Stimulated activated naive B cell treated with anti-CD40 and anti-IgM and Interleukin-4, amounts not matched to agents 10 μg/mL and 1 μg/mL and 100 μg/mL, for 72 hours (primary cell): Measurements from ENCODE around the gene PITPNC1.

Source experiments
- ATAC-seq, 2 donors: fragments of 150-1000 bp; cut with Tn5 transposase; replicated peaks; 2 replicates each; pipeline ENCODE4 v1.10.0; 2021; ENCODE audit warnings: moderate library complexity in 1 of 2
- DNase-seq: peaks from one replicate; pipeline ENCODE4 v3.0.0; 2021
- H3K27ac Mint-ChIP-seq: one replicate; pipeline ENCODE4 v1.8.0; 2022; ENCODE audit warnings: mild to moderate bottlenecking, mixed read lengths
- H3K27me3 Mint-ChIP-seq, 2 donors: one replicate each; pipeline ENCODE4 v1.8.0; 2022; ENCODE audit warnings: mixed read lengths in 2 of 2
- H3K36me3 Mint-ChIP-seq, 2 donors: one replicate each; pipeline ENCODE4 v1.8.0; 2022; ENCODE audit warnings: mixed read lengths in 2 of 2, mild to moderate bottlenecking in 1 of 2
- H3K4me1 Mint-ChIP-seq, 2 donors: one replicate each; pipeline ENCODE4 v1.8.0; 2022; ENCODE audit warnings: mixed read lengths in 2 of 2, mild to moderate bottlenecking in 1 of 2
- H3K4me3 Mint-ChIP-seq, 2 donors: one replicate each; pipeline ENCODE4 v1.8.0; 2022; ENCODE audit warnings: mild to moderate bottlenecking in 2 of 2, mixed read lengths in 2 of 2, moderate library complexity in 1 of 2
- H3K9me3 Mint-ChIP-seq, 2 donors: one replicate each; pipeline ENCODE4 v1.8.0; 2022; ENCODE audit warnings: mixed read lengths in 2 of 2, mild to moderate bottlenecking in 1 of 2

PITPNC1 gene

GRCh38 chr17:67439269-67439668 is 62.2 kb downstream of the PITPNC1 start:
- H3K27ac Mint-ChIP-seq: no peak overlapping the region

DNA sequence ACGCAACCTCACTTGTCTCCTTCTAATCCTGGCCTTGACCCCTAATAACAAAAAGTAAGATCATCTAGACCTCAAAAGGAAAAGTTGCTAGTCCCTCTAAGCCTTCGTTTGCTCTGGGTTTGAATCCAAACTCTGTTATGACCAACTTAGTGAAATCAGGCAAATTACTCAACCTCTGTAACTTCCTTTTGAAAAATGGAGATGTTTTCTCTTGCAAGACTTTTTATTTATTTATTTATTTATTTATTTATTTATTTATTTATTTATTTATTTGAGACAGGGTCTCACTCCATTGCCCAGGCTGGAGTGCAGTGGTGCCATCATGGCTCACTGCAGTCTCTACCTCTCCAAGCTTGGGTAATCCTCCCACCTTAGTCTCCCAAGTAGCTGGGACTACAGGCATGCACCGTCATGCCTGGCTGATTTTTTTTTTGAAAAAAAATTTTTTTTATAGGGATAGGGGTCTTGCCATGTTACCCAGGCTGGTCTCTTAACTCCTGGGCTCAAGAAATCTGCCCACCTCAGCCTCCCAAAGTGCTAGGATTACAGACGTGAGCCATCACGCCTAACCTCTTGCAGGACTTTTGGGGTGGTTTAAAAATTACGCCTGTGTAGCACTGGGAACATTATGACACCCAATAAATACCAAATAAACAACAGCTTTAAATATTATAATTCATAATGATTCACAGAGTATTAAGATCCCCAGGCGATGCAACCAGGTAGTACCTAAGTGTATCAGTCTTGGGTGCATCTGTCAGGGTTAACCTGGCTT is 63.4 kb downstream of the PITPNC1 start:
- ATAC-seq (no peak), DNase-seq (no peak)
- Mint-ChIP-seq H3K4me3 (no peak overlapping the region), H3K27ac (no peak overlapping the region), H3K4me1 (peaks cover 5 to 6% of the 10 kb centered on the region in 2 donors), H3K9me3 (no peaks in the 10 kb centered on the region), H3K27me3 (no peaks in the 10 kb centered on the region), H3K36me3 (no peaks in the 10 kb centered on the region)

More at GRCh38 chr17:67439269-67439668, 62.2 kb downstream of the PITPNC1 start:
- no peaks in the 10 kb centered on the region for H3K9me3 Mint-ChIP-seq
- no peak overlapping the region for H3K4me3 Mint-ChIP-seq
- DNase-seq: no peak
- H3K27me3 Mint-ChIP-seq: no peaks in the 10 kb centered on the region
- ATAC-seq: no peak
- no peaks in the 10 kb centered on the region for H3K36me3 Mint-ChIP-seq
- peaks cover 5 to 7% of the 10 kb centered on the region in 2 donors for H3K4me1 Mint-ChIP-seq

DNA sequence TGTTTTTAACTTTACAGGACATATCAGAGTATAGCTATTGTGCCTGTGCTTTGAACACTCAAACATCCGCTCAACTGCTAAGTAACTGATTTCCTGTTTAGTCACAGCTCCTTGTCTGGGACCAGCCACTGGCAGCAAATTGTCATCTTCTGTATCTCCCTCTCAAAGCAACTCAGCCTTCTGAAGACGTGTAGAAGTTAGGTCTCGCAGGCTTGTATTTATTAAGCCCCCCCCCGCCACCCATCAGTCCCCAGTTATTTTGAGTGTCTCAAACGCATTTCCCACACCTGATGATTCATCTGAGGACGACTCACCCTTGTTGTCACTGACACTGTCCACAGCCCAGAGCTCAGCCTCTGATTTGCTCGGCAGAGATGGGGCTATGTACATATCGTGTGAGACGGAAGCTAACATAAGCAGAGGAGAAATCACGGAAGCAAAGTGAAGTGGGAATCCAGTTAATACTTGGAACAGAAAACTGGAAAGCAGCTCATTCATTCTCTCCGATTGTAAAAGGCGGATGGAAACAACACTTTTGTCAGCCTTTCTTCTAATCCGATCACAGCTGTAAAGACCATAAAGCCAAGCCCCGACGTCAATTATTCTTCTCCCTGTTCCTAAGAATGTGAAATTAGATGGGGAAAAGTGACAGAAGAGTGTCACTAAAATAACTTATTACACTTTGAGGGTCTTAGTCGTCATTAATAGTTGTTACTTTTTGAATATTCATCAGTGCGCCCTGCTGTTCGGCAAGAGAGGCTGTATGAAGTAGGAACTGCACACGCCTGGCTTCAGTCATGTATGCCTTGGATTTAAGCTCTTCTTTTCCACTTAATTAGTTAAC is 64.2 kb downstream of the PITPNC1 start:
- Mint-ChIP-seq H3K9me3 (no peaks in the 10 kb centered on the region), H3K4me3 (no peak overlapping the region), H3K27me3 (no peaks in the 10 kb centered on the region), H3K4me1 (peaks cover 5 to 6% of the 10 kb centered on the region in 2 donors), H3K27ac (no peak overlapping the region), H3K36me3 (no peaks in the 10 kb centered on the region)
- no peak for DNase-seq
- peak; percentile 48 to 51 for ATAC-seq

GRCh38 chr17:67441896-67442219 is 64.8 kb downstream of the PITPNC1 start:
- ATAC-seq (no peak), DNase-seq (no peak)
- H3K27ac Mint-ChIP-seq: no peak overlapping the region
- H3K36me3 Mint-ChIP-seq: no peaks in the 10 kb centered on the region
- peaks cover 5 to 6% of the 10 kb centered on the region in 2 donors for H3K4me1 Mint-ChIP-seq
- H3K9me3 Mint-ChIP-seq: no peaks in the 10 kb centered on the region
- no peaks in the 10 kb centered on the region for H3K27me3 Mint-ChIP-seq
- H3K4me3 Mint-ChIP-seq: no peak overlapping the region

GRCh38 chr17:67442787-67443624 is 65.9 kb downstream of the PITPNC1 start:
- peaks cover 5 to 6% of the 10 kb centered on the region in 2 donors for H3K4me1 Mint-ChIP-seq
- ATAC-seq: no peak
- H3K36me3 Mint-ChIP-seq: no peaks in the 10 kb centered on the region
- DNase-seq: no peak
- no peak overlapping the region for H3K4me3 Mint-ChIP-seq
- no peak overlapping the region for H3K27ac Mint-ChIP-seq
- H3K27me3 Mint-ChIP-seq: no peaks in the 10 kb centered on the region
- H3K9me3 Mint-ChIP-seq: no peaks in the 10 kb centered on the region

DNA sequence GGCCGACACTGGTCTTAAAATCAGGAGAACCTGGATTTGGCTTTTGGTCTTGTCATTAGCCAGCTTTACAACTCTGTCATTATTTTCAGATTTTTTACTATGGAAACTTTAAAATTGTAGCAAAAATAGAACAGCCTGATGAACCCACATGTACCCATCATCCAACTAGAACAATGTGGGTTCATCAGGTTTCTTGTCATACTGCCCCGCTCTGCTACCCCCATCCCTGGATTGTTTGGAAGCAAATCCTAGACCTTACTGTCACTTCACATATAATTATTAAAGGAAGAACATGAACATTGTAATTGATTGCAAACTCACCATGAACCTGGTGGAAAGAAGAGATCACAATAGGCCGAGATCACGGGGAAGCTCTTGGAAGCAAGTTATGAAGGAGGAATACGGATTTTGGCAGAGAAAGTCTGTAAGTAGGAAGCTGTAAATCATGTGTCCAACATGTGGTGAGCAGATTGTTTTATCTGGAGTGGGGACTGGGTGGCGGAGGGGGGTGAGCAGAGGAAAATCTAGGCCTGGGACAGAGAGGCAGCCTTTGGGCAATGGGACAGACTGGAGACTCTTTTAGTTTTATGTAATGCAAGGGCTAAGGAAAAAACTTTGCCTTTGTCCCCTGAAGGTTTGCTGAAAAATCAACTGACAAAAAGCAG is 67.0 kb downstream of the PITPNC1 start:
- no peak overlapping the region for H3K27ac Mint-ChIP-seq
- H3K9me3 Mint-ChIP-seq: no peaks in the 10 kb centered on the region
- DNase-seq (no peak), ATAC-seq (no peak)
- H3K27me3 Mint-ChIP-seq: no peaks in the 10 kb centered on the region
- peaks cover 11 to 14% of the 10 kb centered on the region in 2 donors for H3K4me1 Mint-ChIP-seq
- H3K36me3 Mint-ChIP-seq: no peaks in the 10 kb centered on the region
- H3K4me3 Mint-ChIP-seq: no peak overlapping the region

DNA sequence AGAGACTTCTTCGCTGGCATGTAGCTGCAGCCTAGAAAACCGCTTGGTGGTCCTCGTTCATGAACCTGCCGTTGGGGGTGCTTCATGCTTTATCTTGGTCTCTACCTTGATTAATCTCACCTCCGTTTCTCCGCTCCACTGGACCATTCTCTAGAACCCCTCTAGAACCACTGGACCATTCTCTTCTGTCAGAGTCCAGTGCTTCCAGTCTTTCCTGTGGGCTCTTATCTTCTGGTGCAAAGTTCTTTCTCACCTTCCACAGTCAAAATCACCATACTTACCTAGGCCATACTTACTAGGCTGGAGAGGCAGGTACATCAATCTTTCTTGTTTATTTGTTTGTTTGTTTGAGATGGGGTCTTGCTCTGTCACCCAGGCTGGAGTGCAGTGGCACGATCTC is 71.4 kb downstream of the PITPNC1 start:
- no peak overlapping the region for H3K4me3 Mint-ChIP-seq
- no peak for ATAC-seq
- no peak overlapping the region for H3K27ac Mint-ChIP-seq

DNA sequence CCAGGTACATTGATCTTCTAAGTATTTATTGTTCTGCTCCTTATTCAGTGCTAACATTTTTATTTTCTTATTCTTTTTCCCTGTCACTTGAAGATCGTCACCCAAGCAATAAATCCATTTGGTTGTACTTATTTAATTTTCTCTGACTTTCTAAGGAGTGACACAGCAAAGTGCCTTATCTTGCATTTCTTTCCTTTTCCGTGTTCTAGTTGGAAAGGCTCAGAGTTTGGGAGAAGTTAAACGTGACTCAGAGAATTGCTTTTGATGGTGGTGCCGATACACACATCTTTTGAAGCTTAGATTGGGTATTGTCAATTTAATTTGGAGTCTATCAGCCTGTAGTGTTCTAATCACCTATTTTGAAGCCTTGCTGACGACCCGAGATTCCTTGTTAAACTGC is 72.0 kb downstream of the PITPNC1 start:
- DNase-seq (no peak), ATAC-seq (no peak)
- Mint-ChIP-seq H3K27me3 (no peaks in the 10 kb centered on the region), H3K9me3 (no peaks in the 10 kb centered on the region), H3K36me3 (no peaks in the 10 kb centered on the region), H3K4me3 (no peak overlapping the region), H3K27ac (no peak overlapping the region), H3K4me1 (peaks cover 12 to 24% of the 10 kb centered on the region in 2 donors)

More for the DNA sequence above, 71.4 kb downstream of the PITPNC1 start:
- Mint-ChIP-seq H3K4me1 (peaks cover 12 to 24% of the 10 kb centered on the region in 2 donors), H3K36me3 (no peaks in the 10 kb centered on the region), H3K27me3 (no peaks in the 10 kb centered on the region), H3K9me3 (no peaks in the 10 kb centered on the region)
- no peak for DNase-seq

- no peaks in the 10 kb centered on the region for H3K36me3 Mint-ChIP-seq
- peaks cover 12 to 24% of the 10 kb centered on the region in 2 donors for H3K4me1 Mint-ChIP-seq
- H3K27me3 Mint-ChIP-seq: no peaks in the 10 kb centered on the region
- no peak overlapping the region for H3K4me3 Mint-ChIP-seq
- no peak for ATAC-seq
- no peaks in the 10 kb centered on the region for H3K9me3 Mint-ChIP-seq
- H3K27ac Mint-ChIP-seq: no peak overlapping the region
- no peak for DNase-seq
Measured at GRCh38 chr17:67449845-67450755, 73.0 kb downstream of the PITPNC1 start.

GRCh38 chr17:67452681-67453554 is 75.8 kb downstream of the PITPNC1 start:
- no peak overlapping the region for H3K4me3 Mint-ChIP-seq
- no peak overlapping the region for H3K27ac Mint-ChIP-seq
- peaks cover 2 to 7% of the 10 kb centered on the region in 2 donors for H3K9me3 Mint-ChIP-seq
- no peaks in the 10 kb centered on the region for H3K27me3 Mint-ChIP-seq
- peaks cover under 1 to 4% of the 10 kb centered on the region in 2 donors for H3K36me3 Mint-ChIP-seq
- no peak for DNase-seq
- peaks cover 16 to 32% of the 10 kb centered on the region in 2 donors for H3K4me1 Mint-ChIP-seq
- peak; percentile 36 for ATAC-seq

DNA sequence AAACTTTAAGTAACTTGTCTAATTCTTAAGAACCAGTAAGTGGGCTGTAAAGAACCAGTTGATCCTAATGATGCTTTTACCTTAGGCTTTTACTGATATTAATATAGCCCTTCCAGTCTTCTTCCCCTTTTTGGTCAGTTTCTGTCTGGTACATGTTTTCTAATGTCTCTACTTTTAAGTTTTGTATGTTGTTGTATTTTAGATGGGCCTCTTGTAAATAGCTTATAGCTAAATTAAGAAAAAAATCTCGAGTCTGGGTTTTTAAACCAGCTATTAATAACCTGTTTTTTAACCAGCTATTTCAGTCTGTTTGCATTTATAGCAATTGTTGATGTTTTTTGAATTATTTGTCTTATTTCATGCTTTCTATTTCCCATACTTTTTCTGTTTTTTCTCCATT is 79.0 kb downstream of the PITPNC1 start:
- ATAC-seq (peak; percentile 57 to 62), DNase-seq (no peak)
- peaks cover 8 to 17% of the 10 kb centered on the region in 2 donors for H3K36me3 Mint-ChIP-seq
- H3K27ac Mint-ChIP-seq: no peak overlapping the region
- H3K4me3 Mint-ChIP-seq: peak overlapping the region in 1 of 2 donors; percentile 43
- H3K27me3 Mint-ChIP-seq: no peaks in the 10 kb centered on the region
- peaks cover 12 to 19% of the 10 kb centered on the region in 2 donors for H3K9me3 Mint-ChIP-seq
- H3K4me1 Mint-ChIP-seq: peaks cover 14 to 21% of the 10 kb centered on the region in 2 donors

GRCh38 chr17:67456889-67457288 is 79.8 kb downstream of the PITPNC1 start:
- H3K36me3 Mint-ChIP-seq: peaks cover 8 to 17% of the 10 kb centered on the region in 2 donors

More at GRCh38 chr17:67456889-67457288, 79.8 kb downstream of the PITPNC1 start:
- Mint-ChIP-seq H3K4me1 (peaks cover 12 to 16% of the 10 kb centered on the region in 2 donors), H3K27ac (no peak overlapping the region), H3K9me3 (peaks cover 12 to 19% of the 10 kb centered on the region in 2 donors), H3K4me3 (no peak overlapping the region), H3K27me3 (no peaks in the 10 kb centered on the region)
- DNase-seq: no peak
- no peak for ATAC-seq
